ENCODE measurements around the gene OR51B2. TPM values are rescaled to one million over a fixed set of nuclear protein-coding genes. Genes with fewer than 3 reads are reported as not detected.
"Not testable (repeated sequence)": the region's sequence is repeated elsewhere in the genome, so short reads cannot be mapped to it uniquely, and the experiment has no call there.

Gene OR51B2
- total and polyA plus RNA-seq, 3 experiments from 2014 or later = not detected

DNA sequence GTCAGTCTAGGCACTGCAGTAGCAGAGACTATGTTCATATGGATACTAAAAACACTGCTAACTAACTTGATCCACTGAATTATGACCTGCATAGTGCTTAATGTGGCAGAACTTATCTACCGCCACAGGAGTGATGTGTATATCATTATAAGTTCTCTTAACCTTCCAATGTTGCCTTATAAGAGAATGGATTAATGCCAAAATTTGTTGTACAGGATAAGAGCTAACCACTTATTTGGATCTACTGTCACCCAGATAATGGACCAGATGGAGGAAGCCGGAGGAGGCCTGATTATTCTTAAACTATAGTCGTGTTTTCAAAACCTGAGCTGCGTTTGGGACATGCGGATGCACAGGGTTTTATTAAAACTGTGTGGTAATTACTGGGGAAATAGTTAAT lies 20.5 kb downstream of the OR51B2 start:
- Mint-ChIP-seq H3K36me3 (no peaks in the 10 kb centered on the region), H3K4me1 (no peaks in the 10 kb centered on the region), H3K27me3 (peaks cover 0 to 1% of the 10 kb centered on the region in 2 donors), H3K9me3 (no peaks in the 10 kb centered on the region), H3K27ac (no peak overlapping the region), H3K4me3 (no peak overlapping the region)
- H3K4me3 ChIP-seq (ENCODE audit: low read length) = no peak overlapping the region
- H3K36me3 ChIP-seq (ENCODE audit: insufficient read depth, low read length) = no peaks in the 10 kb centered on the region
- CTCF ChIA-PET = no interaction called here
- no peaks in the 10 kb centered on the region for H3K4me1 ChIP-seq (ENCODE audit: insufficient read depth, low read length)
- H3K9me3 ChIP-seq (ENCODE audit: low read length) = no peaks in the 10 kb centered on the region
- POLR2A ChIA-PET = no interaction called here
- H3K27me3 ChIP-seq (ENCODE audit: insufficient read depth, low read length, poor library complexity, severe bottlenecking) = no peaks in the 10 kb centered on the region
- DNase-seq = no peak
- no peak overlapping the region for H3K27ac ChIP-seq (ENCODE audit: low read depth, low read length)

DNA sequence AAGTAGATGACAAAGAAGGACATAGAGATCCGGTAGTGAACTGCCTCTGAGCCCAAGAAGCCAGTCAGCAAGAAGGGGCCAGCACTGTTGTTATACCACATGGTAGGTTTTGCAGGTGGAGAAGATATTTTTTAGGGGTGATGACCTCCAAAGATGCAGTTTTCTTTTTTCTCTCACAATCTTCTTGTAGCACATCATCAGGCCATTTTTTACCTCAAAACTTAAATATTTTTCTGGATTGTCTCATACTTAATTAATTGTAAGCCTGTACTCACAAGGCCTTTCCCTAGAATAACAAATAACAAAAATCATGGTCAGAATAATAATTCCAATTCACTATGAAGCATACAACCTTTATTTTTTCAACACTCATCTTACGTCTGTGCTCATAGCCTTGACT lies 22.3 kb downstream of the OR51B2 start, which contains the start of gene OR51B4:
Gene OR51B4, minus strand, starts transcription at position 101 of the 400 bp plus-strand sequence. Its CDS starts 0 bp downstream, at position 101.
- no peak within 1 kb of the TSS for H3K27ac ChIP-seq (ENCODE audit: low read depth, low read length)
- H3K4me1 Mint-ChIP-seq = no peaks in the 10 kb centered on the region
- no peak within 1 kb of the TSS for H3K4me3 Mint-ChIP-seq
- ChIA-PET CTCF (no interaction called here), POLR2A (no interaction called here)
- no peak for DNase-seq
- H3K4me1 ChIP-seq (ENCODE audit: insufficient read depth, low read length) = no peaks in the 10 kb centered on the region
- no peaks in the 10 kb centered on the region for H3K36me3 ChIP-seq (ENCODE audit: insufficient read depth, low read length)
- H3K27ac Mint-ChIP-seq = no peak within 1 kb of the TSS
- no peak within 1 kb of the TSS for H3K4me3 ChIP-seq (ENCODE audit: low read length)
- H3K9me3 Mint-ChIP-seq = no peaks in the 10 kb centered on the region
- no peaks in the 10 kb centered on the region for H3K9me3 ChIP-seq (ENCODE audit: low read length)
- H3K36me3 Mint-ChIP-seq = no peaks in the 10 kb centered on the region
- peaks cover 3 to 5% of the 10 kb centered on the region in 2 donors for H3K27me3 Mint-ChIP-seq
- H3K27me3 ChIP-seq (ENCODE audit: insufficient read depth, low read length, poor library complexity, severe bottlenecking) = no peaks in the 10 kb centered on the region

DNA sequence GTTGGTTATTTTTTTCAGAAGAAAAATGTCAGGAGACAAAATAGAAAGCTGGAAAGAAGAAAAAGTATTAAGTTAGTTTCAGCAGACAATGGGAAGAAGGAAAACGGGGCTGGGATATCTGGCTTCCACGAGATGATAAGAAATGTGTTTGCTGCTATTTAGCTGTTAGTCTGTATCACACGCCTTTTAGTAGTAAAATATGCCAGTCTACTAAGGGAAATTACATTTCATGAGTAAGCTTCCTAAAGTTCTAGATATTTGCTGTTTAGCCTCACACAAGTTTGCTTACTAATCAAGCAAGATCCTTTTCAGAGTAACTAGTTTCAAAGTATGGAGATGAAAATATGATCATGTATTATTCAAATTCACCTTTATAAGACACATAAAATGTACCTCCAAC lies 23.8 kb downstream of the OR51B2 start:
- DNase-seq = no peak
- no peaks in the 10 kb centered on the region for H3K27me3 ChIP-seq (ENCODE audit: insufficient read depth, low read length, poor library complexity, severe bottlenecking)
- ChIA-PET POLR2A (no interaction called here), CTCF (no interaction called here)
- H3K27ac ChIP-seq (ENCODE audit: low read depth, low read length) = no peak overlapping the region
- Mint-ChIP-seq H3K9me3 (peaks cover 0 to 2% (median 0%) of the 10 kb centered on the region in 5 donors), H3K27ac (no peak overlapping the region), H3K4me3 (no peak overlapping the region), H3K4me1 (no peaks in the 10 kb centered on the region), H3K27me3 (peaks cover 3 to 5% of the 10 kb centered on the region in 2 donors), H3K36me3 (no peaks in the 10 kb centered on the region)
- no peaks in the 10 kb centered on the region for H3K36me3 ChIP-seq (ENCODE audit: insufficient read depth, low read length)
- no peaks in the 10 kb centered on the region for H3K4me1 ChIP-seq (ENCODE audit: insufficient read depth, low read length)
- no peaks in the 10 kb centered on the region for H3K9me3 ChIP-seq (ENCODE audit: low read length)
- no peak overlapping the region for H3K4me3 ChIP-seq (ENCODE audit: low read length)

- DNase-seq = no peak
- H3K27ac ChIP-seq (ENCODE audit: low read depth, low read length) = no peak overlapping the region
- no peaks in the 10 kb centered on the region for H3K27me3 ChIP-seq (ENCODE audit: insufficient read depth, low read length, poor library complexity, severe bottlenecking)
- Mint-ChIP-seq H3K4me3 (no peak overlapping the region), H3K4me1 (no peaks in the 10 kb centered on the region), H3K27me3 (peaks cover 2 to 5% of the 10 kb centered on the region in 2 donors), H3K27ac (no peak overlapping the region), H3K36me3 (no peaks in the 10 kb centered on the region), H3K9me3 (peaks cover 0 to 2% (median 0%) of the 10 kb centered on the region in 5 donors)
- H3K9me3 ChIP-seq (ENCODE audit: low read length) = no peaks in the 10 kb centered on the region
- CTCF ChIA-PET = no interaction called here
- no peak overlapping the region for H3K4me3 ChIP-seq (ENCODE audit: low read length)
- POLR2A ChIA-PET = no interaction called here
- no peaks in the 10 kb centered on the region for H3K4me1 ChIP-seq (ENCODE audit: insufficient read depth, low read length)
- H3K36me3 ChIP-seq (ENCODE audit: insufficient read depth, low read length) = no peaks in the 10 kb centered on the region
These were observed 25.6 kb downstream of the OR51B2 start for GRCh38 chr11:5298451-5298850.

GRCh38 chr11:5297721-5298323 lies 26.3 kb downstream of the OR51B2 start:
- no peak overlapping the region for H3K4me3 ChIP-seq (ENCODE audit: low read length)
- no peaks in the 10 kb centered on the region for H3K4me1 ChIP-seq (ENCODE audit: insufficient read depth, low read length)
- Mint-ChIP-seq H3K4me1 (no peaks in the 10 kb centered on the region), H3K36me3 (no peaks in the 10 kb centered on the region), H3K27ac (no peak overlapping the region), H3K27me3 (peaks cover 2 to 5% of the 10 kb centered on the region in 2 donors), H3K4me3 (no peak overlapping the region), H3K9me3 (peaks cover 0 to 2% (median 0%) of the 10 kb centered on the region in 5 donors)
- H3K27me3 ChIP-seq (ENCODE audit: insufficient read depth, low read length, poor library complexity, severe bottlenecking) = no peaks in the 10 kb centered on the region
- H3K9me3 ChIP-seq (ENCODE audit: low read length) = no peaks in the 10 kb centered on the region
- CTCF ChIA-PET = no interaction called here
- no peak overlapping the region for H3K27ac ChIP-seq (ENCODE audit: low read depth, low read length)
- POLR2A ChIA-PET = no interaction called here
- H3K36me3 ChIP-seq (ENCODE audit: insufficient read depth, low read length) = no peaks in the 10 kb centered on the region
- no peak for DNase-seq

DNA sequence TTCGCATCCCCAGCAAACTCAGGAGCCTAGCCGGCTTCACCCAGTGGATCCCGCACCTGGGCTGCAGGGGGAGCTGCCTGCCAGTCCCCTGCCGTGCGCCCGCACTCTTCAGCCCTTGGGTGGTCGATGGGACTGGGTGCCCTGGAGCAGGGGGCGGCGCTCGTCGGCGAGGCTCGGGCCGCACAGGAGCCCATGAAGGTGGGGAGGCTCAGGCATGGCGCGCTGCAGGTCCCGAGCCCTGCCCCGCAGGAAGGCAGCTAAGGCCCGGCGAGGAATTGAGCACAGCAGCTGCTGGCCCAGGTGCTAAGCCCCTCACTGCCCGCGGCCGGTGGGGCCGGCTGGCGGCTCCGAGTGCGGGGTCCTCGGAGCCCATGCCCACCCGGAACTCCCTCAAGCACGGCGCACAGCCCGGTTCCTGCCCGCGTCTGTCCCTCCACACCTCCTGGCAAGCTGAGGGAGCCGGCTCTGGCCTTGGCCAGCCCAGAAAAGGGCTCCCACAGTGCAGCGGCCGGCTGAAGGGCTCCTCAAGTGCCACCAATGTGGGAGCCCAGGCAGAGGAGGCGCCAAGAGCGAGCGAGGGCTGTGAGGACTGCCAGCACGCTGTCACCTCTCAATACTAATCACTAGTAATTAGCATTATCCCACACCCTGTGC lies 29.6 kb downstream of the OR51B2 start:
- H3K27ac Mint-ChIP-seq, POLR2A ChIA-PET: not testable (repeated sequence)

GRCh38 chr11:5293028-5293427 lies 31.1 kb downstream of the OR51B2 start:
- DNase-seq = no peak
- Mint-ChIP-seq H3K4me1 (no peaks in the 10 kb centered on the region), H3K27ac (no peak overlapping the region), H3K9me3 (peaks cover 0 to 2% (median 0%) of the 10 kb centered on the region in 5 donors), H3K27me3 (peaks cover 2 to 5% of the 10 kb centered on the region in 2 donors), H3K36me3 (no peaks in the 10 kb centered on the region), H3K4me3 (no peak overlapping the region)
- no peaks in the 10 kb centered on the region for H3K9me3 ChIP-seq (ENCODE audit: low read length)
- no peaks in the 10 kb centered on the region for H3K4me1 ChIP-seq (ENCODE audit: insufficient read depth, low read length)
- H3K36me3 ChIP-seq (ENCODE audit: insufficient read depth, low read length) = no peaks in the 10 kb centered on the region
- ChIA-PET POLR2A (no interaction called here), CTCF (no interaction called here)
- no peaks in the 10 kb centered on the region for H3K27me3 ChIP-seq (ENCODE audit: insufficient read depth, low read length, poor library complexity, severe bottlenecking)
- H3K4me3 ChIP-seq (ENCODE audit: low read length) = no peak overlapping the region
- no peak overlapping the region for H3K27ac ChIP-seq (ENCODE audit: low read depth, low read length)

More for the DNA sequence above, 29.6 kb downstream of the OR51B2 start:
- H3K4me1 ChIP-seq (ENCODE audit: insufficient read depth, low read length); H3K4me3 Mint-ChIP-seq; H3K27ac ChIP-seq (ENCODE audit: low read depth, low read length); H3K9me3 ChIP-seq (ENCODE audit: low read length); H3K36me3 ChIP-seq (ENCODE audit: insufficient read depth, low read length); H3K27me3 ChIP-seq (ENCODE audit: insufficient read depth, low read length, poor library complexity, severe bottlenecking); CTCF ChIA-PET; H3K36me3 Mint-ChIP-seq; DNase-seq; H3K4me3 ChIP-seq (ENCODE audit: low read length); H3K9me3 Mint-ChIP-seq; H3K4me1 Mint-ChIP-seq; H3K27me3 Mint-ChIP-seq: not testable (repeated sequence)

GRCh38 chr11:5291207-5291838 lies 32.8 kb downstream of the OR51B2 start:
- Mint-ChIP-seq H3K4me1 (no peaks in the 10 kb centered on the region), H3K27me3 (peaks cover 0 to 2% of the 10 kb centered on the region in 2 donors), H3K36me3 (no peaks in the 10 kb centered on the region), H3K27ac (no peak overlapping the region), H3K4me3 (no peak overlapping the region), H3K9me3 (peaks cover 0 to 2% (median 0%) of the 10 kb centered on the region in 5 donors)
- H3K27ac ChIP-seq (ENCODE audit: low read depth, low read length) = no peak overlapping the region
- no peaks in the 10 kb centered on the region for H3K27me3 ChIP-seq (ENCODE audit: insufficient read depth, low read length, poor library complexity, severe bottlenecking)
- no peaks in the 10 kb centered on the region for H3K36me3 ChIP-seq (ENCODE audit: insufficient read depth, low read length)
- no peak for DNase-seq
- H3K4me1 ChIP-seq (ENCODE audit: insufficient read depth, low read length) = no peaks in the 10 kb centered on the region
- POLR2A ChIA-PET = no interaction called here
- CTCF ChIA-PET = no interaction called here
- H3K4me3 ChIP-seq (ENCODE audit: low read length) = no peak overlapping the region
- no peaks in the 10 kb centered on the region for H3K9me3 ChIP-seq (ENCODE audit: low read length)
